ENCODE data around the gene MKI67.

DNA sequence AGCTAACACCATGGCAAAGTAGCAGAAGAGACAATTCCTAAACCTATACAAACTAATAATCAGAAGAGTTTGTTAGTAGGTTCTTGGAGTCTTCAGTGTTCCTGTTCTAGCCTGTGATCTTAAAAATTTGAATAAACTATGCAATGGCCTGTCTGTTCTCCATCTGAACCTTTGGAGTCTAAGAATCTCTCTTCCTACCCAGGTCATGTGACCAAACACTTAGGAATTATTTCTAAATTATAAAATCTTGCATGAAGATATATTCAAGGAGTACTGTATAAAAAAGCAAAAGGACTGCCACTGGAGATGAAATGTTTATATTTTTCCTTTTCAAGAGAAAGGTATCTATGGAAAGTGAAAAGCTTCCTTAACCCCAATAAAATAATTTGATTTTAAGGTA is 2.4 kb downstream of the MKI67 start:
- no peak for TF ChIP-seq RCOR1 (conservative IDR thresholded peaks at IDR 0.05; ENCODE audit: low read depth, low read length)
- no peak for TF ChIP-seq FOS (IDR thresholded peaks at IDR 0.05; ENCODE audit: borderline replicate concordance, extremely low read depth, insufficient read length)
- TF ChIP-seq FOXK2 (IDR thresholded peaks at IDR 0.05), result no peak
- TF ChIP-seq MYB (IDR thresholded peaks at IDR 0.05; ENCODE audit: borderline replicate concordance, low read depth, low read length), result no peak
- no peak for TF ChIP-seq CEBPB (IDR thresholded peaks at IDR 0.05; ENCODE audit: borderline replicate concordance in 1 of 2, low read depth in 2 of 2, low read length in 2 of 2)
- TF ChIP-seq MXI1 (IDR thresholded peaks at IDR 0.05; ENCODE audit: low read depth, low read length), result no peak
- TF ChIP-seq ESRRA (IDR thresholded peaks at IDR 0.05; ENCODE audit: low read length), result no peak
- TF ChIP-seq, protein P1, sequence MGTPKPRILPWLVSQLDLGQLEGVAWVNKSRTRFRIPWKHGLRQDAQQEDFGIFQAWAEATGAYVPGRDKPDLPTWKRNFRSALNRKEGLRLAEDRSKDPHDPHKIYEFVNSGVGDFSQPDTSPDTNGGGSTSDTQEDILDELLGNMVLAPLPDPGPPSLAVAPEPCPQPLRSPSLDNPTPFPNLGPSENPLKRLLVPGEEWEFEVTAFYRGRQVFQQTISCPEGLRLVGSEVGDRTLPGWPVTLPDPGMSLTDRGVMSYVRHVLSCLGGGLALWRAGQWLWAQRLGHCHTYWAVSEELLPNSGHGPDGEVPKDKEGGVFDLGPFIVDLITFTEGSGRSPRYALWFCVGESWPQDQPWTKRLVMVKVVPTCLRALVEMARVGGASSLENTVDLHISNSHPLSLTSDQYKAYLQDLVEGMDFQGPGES (IDR thresholded peaks at IDR 0.05), result no peak
- TF ChIP-seq USF1 (IDR thresholded peaks at IDR 0.05; ENCODE audit: borderline replicate concordance, extremely low read length, insufficient read depth, low read depth, low read length), result no peak
